CD14-positive monocyte (primary cell): Measurements from ENCODE around the gene GREM1. TPM values are rescaled to one million over a fixed set of nuclear protein-coding genes. Genes with fewer than 3 reads are reported as not detected.

Source experiments
- DNase-seq, 3 donors: peaks; one replicate each; pipeline ENCODE4 v3.0.0-alpha.2; 2011 to 2022
- H2AFZ ChIP-seq: 2 replicates; pipeline ENCODE4 v1.6.0; 2012; ENCODE audit warnings: mild to moderate bottlenecking, low read depth, low read length, inconsistent platforms; ENCODE audit not compliant: insufficient read depth, poor library complexity, severe bottlenecking
- H3K27ac ChIP-seq, 2 donors: 1 replicate in 1 of 2; 2 replicates in 1 of 2; pipeline ENCODE4 v1.5.1; 2012 to 2013; ENCODE audit warnings: low read length in 2 of 2, control low read depth in 1 of 2, inconsistent platforms in 1 of 2, low read depth in 1 of 2, mild to moderate bottlenecking in 1 of 2
- H3K27me3 ChIP-seq, 2 donors: one replicate each; pipeline versions ENCODE4 v1.6.0 to v1.6.1; 2011 to 2013; ENCODE audit warnings: low read length in 2 of 2; ENCODE audit not compliant: control insufficient read depth in 2 of 2, insufficient read depth in 2 of 2
- H3K36me3 ChIP-seq, 2 donors: replicated peaks in 1 of 2; 1 replicate in 1 of 2; 2 replicates in 1 of 2; pipeline versions ENCODE4 v1.5.1 to v1.6.1; 2012 to 2013; ENCODE audit warnings: low read length in 2 of 2, control low read depth in 1 of 2, inconsistent platforms in 1 of 2, mild to moderate bottlenecking in 1 of 2; ENCODE audit not compliant: insufficient read depth in 2 of 2, control insufficient read depth in 1 of 2
- H3K4me1 ChIP-seq, 2 donors: 1 replicate in 1 of 2; 2 replicates in 1 of 2; pipeline versions ENCODE4 v1.5.1 to v1.6.1; 2012 to 2013; ENCODE audit warnings: low read length in 2 of 2, control low read depth in 1 of 2, inconsistent platforms in 1 of 2, mild to moderate bottlenecking in 1 of 2, moderate library complexity in 1 of 2; ENCODE audit not compliant: insufficient read depth in 2 of 2, control insufficient read depth in 1 of 2
- H3K4me2 ChIP-seq: replicated peaks from 2 replicates; pipeline ENCODE3; 2012; ENCODE audit warnings: low read length, moderate library complexity, mild to moderate bottlenecking; ENCODE audit not compliant: poor library complexity, severe bottlenecking; ENCODE audit errors: extremely low read depth
- H3K4me3 ChIP-seq, 3 experiments: fragments of 200-600 bp in 1 of 3; sonication (generic) in 1 of 3; replicated peaks in 1 of 3; 1 replicate in 2 of 3; 2 replicates in 1 of 3; pipeline ENCODE4 v1.5.1; 2011 to 2013; ENCODE audit warnings: low read length in 3 of 3, mild to moderate bottlenecking in 3 of 3, control low read depth in 2 of 3, low read depth in 2 of 3, inconsistent platforms in 1 of 3, moderate library complexity in 1 of 3
- H3K79me2 ChIP-seq: 2 replicates; pipeline ENCODE4 v1.6.0; 2012; ENCODE audit warnings: mild to moderate bottlenecking, control low read depth, inconsistent platforms, low read length, moderate library complexity; ENCODE audit not compliant: insufficient read depth
- H3K9ac ChIP-seq: 2 replicates; pipeline ENCODE4 v1.6.0; 2017; ENCODE audit warnings: low read length, mild to moderate bottlenecking; ENCODE audit not compliant: insufficient read depth, poor library complexity, severe bottlenecking
- H3K9me3 ChIP-seq, 2 donors: replicated peaks in 1 of 2; 1 replicate in 1 of 2; 2 replicates in 1 of 2; pipeline versions ENCODE4 v1.5.1 to v1.6.1; 2012 to 2013; ENCODE audit warnings: low read length in 2 of 2, control low read depth in 1 of 2; ENCODE audit not compliant: control insufficient read depth in 1 of 2, insufficient read depth in 1 of 2
- H4K20me1 ChIP-seq: 2 replicates; pipeline ENCODE4 v1.6.0; 2012; ENCODE audit warnings: mild to moderate bottlenecking, low read length, control low read depth, moderate library complexity; ENCODE audit not compliant: insufficient read depth
- H3K27ac Mint-ChIP-seq, 7 donors: one replicate each; pipeline ENCODE4 v1.8.0; 2020; ENCODE audit warnings: mild to moderate bottlenecking in 7 of 7, mixed read lengths in 7 of 7, moderate library complexity in 6 of 7, inconsistent platforms in 2 of 7
- H3K27me3 Mint-ChIP-seq, 3 donors: one replicate each; pipeline ENCODE4 v1.8.0; 2021 to 2022; ENCODE audit warnings: low read depth in 3 of 3, mild to moderate bottlenecking in 3 of 3, mixed read lengths in 3 of 3, moderate library complexity in 3 of 3, inconsistent platforms in 1 of 3
- H3K36me3 Mint-ChIP-seq, 2 donors: one replicate each; pipeline ENCODE4 v1.8.0; 2020; ENCODE audit warnings: mixed read lengths in 2 of 2, inconsistent platforms in 1 of 2, mild to moderate bottlenecking in 1 of 2
- H3K4me1 Mint-ChIP-seq: one replicate; pipeline ENCODE4 v1.8.0; 2020; ENCODE audit warnings: mild to moderate bottlenecking, mixed read lengths
- H3K4me3 Mint-ChIP-seq, 2 donors: one replicate each; pipeline ENCODE4 v1.8.0; 2020; ENCODE audit warnings: mild to moderate bottlenecking in 2 of 2, mixed read lengths in 2 of 2, moderate library complexity in 1 of 2
- H3K9me3 Mint-ChIP-seq, 7 donors: one replicate each; pipeline ENCODE4 v1.8.0; 2020 to 2022; ENCODE audit warnings: mixed read lengths in 7 of 7, mild to moderate bottlenecking in 6 of 7, moderate library complexity in 6 of 7, inconsistent platforms in 2 of 7
- WGBS: methylation state at CpG from one replicate; pipeline ENCODE4 v1.1.5; 2013; ENCODE audit warnings: missing lambda C conversion rate; ENCODE audit not compliant: insufficient coverage; 5-methylcytosine and 5-hydroxymethylcytosine counted together
- intact Hi-C, 2 donors: fragments of 100-400 bp; cut with micrococcal nuclease; formaldehyde crosslinking; loops; one replicate each; pipeline versions ENCODE4 v1.15.0 to v1.15.1; 2023
- polyA plus RNA-seq, 3 donors: library from polyadenylated mRNA; depleted of rRNA in 1 of 3; unstranded in 2 of 3; stranded (reverse) in 1 of 3; fragments of 300-500 nt in 2 of 3; fragments of >200 nt in 1 of 3; fragmentation: Illumina TruSeq in 2 of 3; gene quantifications; 1 replicate in 2 of 3; 2 replicates in 1 of 3; pipeline ENCODE4 v1.2.3, GENCODE V29; 2012 to 2021
- TF ChIP-seq, protein P1 (sequence below): fragments of 200-600 bp; IDR thresholded peaks from one replicate; pipeline ENCODE4 v1.8.0; 2022; ENCODE audit warnings: antibody characterized with exemption, mild to moderate bottlenecking

Gene GREM1
- polyA plus RNA-seq, 3 donors, result not detected

DNA sequence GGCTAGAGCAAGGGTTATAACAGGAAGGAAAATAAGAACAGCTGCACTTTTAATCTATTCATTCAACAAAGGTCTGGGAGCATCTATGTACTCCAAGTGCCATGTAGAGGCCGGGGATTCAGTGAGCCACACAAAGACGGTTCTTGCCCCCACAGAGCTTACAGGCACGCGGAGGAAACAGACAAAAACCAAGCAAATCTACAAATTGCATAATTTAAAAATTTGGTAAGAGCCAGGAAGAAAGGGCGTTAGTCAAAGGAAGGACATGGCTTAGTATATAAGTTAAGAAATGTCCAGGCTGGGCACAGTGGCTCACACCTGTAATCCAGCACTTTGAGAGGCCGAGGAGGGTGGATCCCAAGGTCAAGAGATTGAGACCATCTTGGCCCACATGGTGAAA, 10.4 kb upstream of the GREM1 start:
- Histone ChIP-seq H3K9me3 (no peaks in the 10 kb centered on the region), H3K79me2 (no peaks in the 10 kb centered on the region), H3K27ac (no peak overlapping the region), H3K27me3 (peaks cover 10 to 12% of the 10 kb centered on the region in 2 donors), H3K36me3 (no peaks in the 10 kb centered on the region), H3K9ac (no peak overlapping the region), H4K20me1 (no peaks in the 10 kb centered on the region), H3K4me3 (no peak overlapping the region), H3K4me2 (no peak overlapping the region), H2AFZ (no peak overlapping the region), H3K4me1 (peaks cover 7 to 36% of the 10 kb centered on the region in 2 donors)
- Mint-ChIP-seq H3K9me3 (peaks cover 0 to 4% (median 0%) of the 10 kb centered on the region in 7 donors), H3K27me3 (peaks cover 17 to 23% (median 19%) of the 10 kb centered on the region in 3 donors), H3K4me1 (peaks cover 30% of the 10 kb centered on the region), H3K4me3 (no peak overlapping the region), H3K36me3 (no peaks in the 10 kb centered on the region), H3K27ac (peak overlapping the region in 1 of 7 donors; percentile 58)
- no peak for DNase-seq
- TF ChIP-seq, protein P1, sequence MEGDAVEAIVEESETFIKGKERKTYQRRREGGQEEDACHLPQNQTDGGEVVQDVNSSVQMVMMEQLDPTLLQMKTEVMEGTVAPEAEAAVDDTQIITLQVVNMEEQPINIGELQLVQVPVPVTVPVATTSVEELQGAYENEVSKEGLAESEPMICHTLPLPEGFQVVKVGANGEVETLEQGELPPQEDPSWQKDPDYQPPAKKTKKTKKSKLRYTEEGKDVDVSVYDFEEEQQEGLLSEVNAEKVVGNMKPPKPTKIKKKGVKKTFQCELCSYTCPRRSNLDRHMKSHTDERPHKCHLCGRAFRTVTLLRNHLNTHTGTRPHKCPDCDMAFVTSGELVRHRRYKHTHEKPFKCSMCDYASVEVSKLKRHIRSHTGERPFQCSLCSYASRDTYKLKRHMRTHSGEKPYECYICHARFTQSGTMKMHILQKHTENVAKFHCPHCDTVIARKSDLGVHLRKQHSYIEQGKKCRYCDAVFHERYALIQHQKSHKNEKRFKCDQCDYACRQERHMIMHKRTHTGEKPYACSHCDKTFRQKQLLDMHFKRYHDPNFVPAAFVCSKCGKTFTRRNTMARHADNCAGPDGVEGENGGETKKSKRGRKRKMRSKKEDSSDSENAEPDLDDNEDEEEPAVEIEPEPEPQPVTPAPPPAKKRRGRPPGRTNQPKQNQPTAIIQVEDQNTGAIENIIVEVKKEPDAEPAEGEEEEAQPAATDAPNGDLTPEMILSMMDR, result no peak
- intact Hi-C loops, result loop anchor here in 1 of 2 donors (10.0 kb wide), 1 partner anchor 63 kb away; the partner anchor contains the start of gene SCG5
- WGBS, result no CpG with 5 or more reads among the region's 6 CpGs

DNA sequence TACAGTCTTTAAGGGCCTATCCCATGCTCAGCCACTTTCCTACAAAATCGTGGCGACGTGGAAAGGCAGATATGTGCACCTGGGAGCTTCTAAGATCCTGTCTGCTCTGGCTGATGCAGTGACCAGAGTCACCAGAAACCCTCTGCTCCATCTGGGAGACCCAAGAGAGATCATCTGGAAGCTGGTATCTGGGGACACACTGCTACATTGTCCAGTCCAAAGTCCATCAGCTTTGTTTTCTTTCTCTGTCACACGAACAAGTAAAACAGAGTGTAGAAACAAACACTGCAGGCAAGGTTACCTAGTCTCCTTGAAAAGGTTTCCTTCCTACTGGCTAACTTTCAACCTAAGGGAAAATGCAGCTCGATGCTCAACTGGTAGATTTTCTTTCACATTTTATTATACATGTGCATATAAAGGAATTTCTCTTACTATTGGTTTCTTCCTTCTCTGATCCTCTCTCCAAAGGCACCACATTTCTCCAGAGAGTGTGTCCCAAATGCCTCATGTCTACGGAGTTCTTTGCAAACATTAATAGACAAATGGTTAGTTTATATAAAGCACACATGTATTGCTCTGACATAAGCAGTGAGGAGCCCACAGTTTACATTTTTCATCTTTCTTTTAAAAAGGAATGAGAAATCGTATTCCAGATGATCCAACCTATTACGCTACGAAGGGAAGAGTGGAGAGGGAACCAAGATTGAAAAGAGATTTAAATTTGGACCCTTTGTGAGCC, 8.3 kb upstream of the GREM1 start:
- H3K9me3 ChIP-seq, result no peaks in the 10 kb centered on the region
- H3K4me2 ChIP-seq, result no peak overlapping the region
- H4K20me1 ChIP-seq, result no peaks in the 10 kb centered on the region
- H3K36me3 ChIP-seq, result no peaks in the 10 kb centered on the region
- H2AFZ ChIP-seq, result no peak overlapping the region
- intact Hi-C loops, result loop anchor here in 1 of 2 donors (10.0 kb wide), 1 partner anchor 65 kb away; the partner anchor contains the start of gene SCG5
- peaks cover 28% of the 10 kb centered on the region for H3K4me1 Mint-ChIP-seq
- H3K27me3 ChIP-seq, result peaks cover 22 to 31% of the 10 kb centered on the region in 2 donors
- no peak overlapping the region for H3K4me3 ChIP-seq
- H3K36me3 Mint-ChIP-seq, result no peaks in the 10 kb centered on the region
- H3K4me1 ChIP-seq, result peaks cover 7 to 36% of the 10 kb centered on the region in 2 donors
- no peak overlapping the region for H3K27ac Mint-ChIP-seq
- H3K4me3 Mint-ChIP-seq, result no peak overlapping the region
- TF ChIP-seq, protein P1, result no peak
- peaks cover 25 to 37% (median 33%) of the 10 kb centered on the region in 3 donors for H3K27me3 Mint-ChIP-seq
- no peak overlapping the region for H3K9ac ChIP-seq
- no peak for DNase-seq
- no peak overlapping the region for H3K27ac ChIP-seq
- no peaks in the 10 kb centered on the region for H3K79me2 ChIP-seq
- H3K9me3 Mint-ChIP-seq, result peaks cover 0 to 2% (median 0%) of the 10 kb centered on the region in 7 donors
- 97% methylated on average over 4 of the region's 9 CpGs for WGBS
